Stimulated activated effector memory CD8-positive, alpha-beta T cell treated with anti-CD3 and anti-CD28 coated beads, Interleukin-12 subunit alpha, Interleukin-12 subunit beta, amount 100 ng/mL, for 72 hours (primary cell): Measurements from ENCODE around the gene CCDC88C.
A peak's percentile ranks its signal among the peaks of the same experiment; 100 is the strongest.

Source experiments
- ATAC-seq: fragments of 150-1000 bp; cut with Tn5 transposase; 2 replicates; pipeline ENCODE4 v1.10.0; 2021
- DNase-seq, 2 donors: peaks; one replicate each; pipeline ENCODE4 v3.0.0; 2021 to 2022; ENCODE audit warnings: low spot score in 2 of 2
- H3K27ac Mint-ChIP-seq: one replicate; pipeline ENCODE4 v1.8.0; 2022; ENCODE audit warnings: mild to moderate bottlenecking, mixed read lengths
- H3K36me3 Mint-ChIP-seq: one replicate; pipeline ENCODE4 v1.8.0; 2022; ENCODE audit warnings: mild to moderate bottlenecking, mixed read lengths
- H3K4me1 Mint-ChIP-seq: one replicate; pipeline ENCODE4 v1.8.0; 2022; ENCODE audit warnings: mixed read lengths
- H3K4me3 Mint-ChIP-seq: one replicate; pipeline ENCODE4 v1.8.0; 2022; ENCODE audit warnings: mild to moderate bottlenecking, mixed read lengths
- H3K9me3 Mint-ChIP-seq: one replicate; pipeline ENCODE4 v1.8.0; 2022; ENCODE audit warnings: mixed read lengths

The CCDC88C gene

GRCh38 chr14:91290986-91291385 is 126.6 kb downstream of the CCDC88C start:
- H3K9me3 Mint-ChIP-seq, result no peaks in the 10 kb centered on the region
- H3K27ac Mint-ChIP-seq, result peak overlapping the region; percentile 94
- no peak for ATAC-seq
- no peak overlapping the region for H3K4me3 Mint-ChIP-seq
- DNase-seq, result no peak
- H3K4me1 Mint-ChIP-seq, result peaks cover 26% of the 10 kb centered on the region
- peaks cover 100% of the 10 kb centered on the region for H3K36me3 Mint-ChIP-seq

GRCh38 chr14:91289464-91289863 is 128.2 kb downstream of the CCDC88C start:
- no peak for ATAC-seq
- Mint-ChIP-seq H3K36me3 (peaks cover 100% of the 10 kb centered on the region), H3K9me3 (no peaks in the 10 kb centered on the region), H3K27ac (peak overlapping the region; percentile 94), H3K4me3 (no peak overlapping the region), H3K4me1 (peaks cover 31% of the 10 kb centered on the region)
- DNase-seq, result no peak

DNA sequence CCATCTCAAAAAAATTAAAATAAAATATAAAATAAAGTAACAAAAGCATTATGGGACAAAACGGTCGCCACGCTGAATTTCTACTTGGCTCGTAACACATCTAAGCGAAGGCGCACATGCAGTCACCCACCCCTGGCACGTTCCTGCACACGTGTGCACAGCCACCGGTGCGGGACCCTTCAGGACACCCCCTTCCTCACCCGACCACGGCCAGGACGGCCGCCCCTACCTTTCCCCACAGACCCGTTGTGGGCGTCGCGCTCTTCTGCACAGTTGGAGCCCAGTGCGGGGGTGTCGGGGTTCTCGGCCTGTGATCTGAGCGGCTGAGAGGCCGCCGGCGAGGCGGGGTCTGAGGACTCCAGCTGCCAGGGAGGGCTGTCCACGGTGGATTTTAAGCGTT is 128.7 kb downstream of the CCDC88C start:
- Mint-ChIP-seq H3K4me1 (peaks cover 31% of the 10 kb centered on the region), H3K27ac (peak overlapping the region; percentile 94), H3K9me3 (no peaks in the 10 kb centered on the region), H3K36me3 (peaks cover 100% of the 10 kb centered on the region), H3K4me3 (no peak overlapping the region)
- ATAC-seq (no peak), DNase-seq (no peak)

DNA sequence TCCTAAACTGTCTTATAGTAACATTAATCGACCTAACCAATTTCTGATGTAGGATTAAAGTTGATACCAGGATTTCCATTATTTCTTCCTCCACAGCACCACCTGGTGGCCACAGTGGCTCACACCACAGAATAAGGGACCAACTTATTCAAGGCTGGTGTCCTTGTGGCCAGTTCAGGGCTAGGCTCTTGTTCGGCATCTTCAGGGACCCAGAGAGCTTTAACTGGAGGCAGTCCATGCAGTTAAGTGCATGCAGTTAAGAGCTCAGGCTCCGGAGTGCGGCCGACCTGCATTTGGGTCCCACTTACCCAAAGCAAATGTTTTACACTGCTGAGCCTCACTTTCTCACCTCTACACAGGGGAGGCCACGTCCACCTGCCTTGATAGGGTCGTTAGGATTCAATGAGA is 131.1 kb downstream of the CCDC88C start:
- peak; percentile 86 for ATAC-seq
- Mint-ChIP-seq H3K4me1 (peaks cover 13% of the 10 kb centered on the region), H3K36me3 (peaks cover 100% of the 10 kb centered on the region), H3K9me3 (no peaks in the 10 kb centered on the region), H3K4me3 (no peak overlapping the region), H3K27ac (peak overlapping the region; percentile 90)
- DNase-seq, result peak; percentile 81 to 89

GRCh38 chr14:91284791-91285548 is 132.7 kb downstream of the CCDC88C start:
- Mint-ChIP-seq H3K9me3 (no peaks in the 10 kb centered on the region), H3K4me1 (peaks cover 13% of the 10 kb centered on the region), H3K4me3 (no peak overlapping the region), H3K27ac (peak overlapping the region; percentile 90), H3K36me3 (peaks cover 100% of the 10 kb centered on the region)
- no peak for DNase-seq
- ATAC-seq, result no peak

- H3K4me1 Mint-ChIP-seq, result peaks cover 13% of the 10 kb centered on the region
- no peaks in the 10 kb centered on the region for H3K9me3 Mint-ChIP-seq
- H3K27ac Mint-ChIP-seq, result peak overlapping the region; percentile 90
- peaks cover 100% of the 10 kb centered on the region for H3K36me3 Mint-ChIP-seq
- DNase-seq (no peak), ATAC-seq (no peak)
- no peak overlapping the region for H3K4me3 Mint-ChIP-seq
Measured at GRCh38 chr14:91284146-91284790, 133.4 kb downstream of the CCDC88C start.

GRCh38 chr14:91283666-91284065 is 134.0 kb downstream of the CCDC88C start:
- no peak for DNase-seq
- H3K9me3 Mint-ChIP-seq, result no peaks in the 10 kb centered on the region
- peak overlapping the region; percentile 90 for H3K27ac Mint-ChIP-seq
- peaks cover 100% of the 10 kb centered on the region for H3K36me3 Mint-ChIP-seq
- no peak for ATAC-seq
- H3K4me1 Mint-ChIP-seq, result peaks cover 13% of the 10 kb centered on the region
- H3K4me3 Mint-ChIP-seq, result no peak overlapping the region

GRCh38 chr14:91282954-91283645 is 134.5 kb downstream of the CCDC88C start:
- Mint-ChIP-seq H3K4me1 (peaks cover 13% of the 10 kb centered on the region), H3K36me3 (peaks cover 100% of the 10 kb centered on the region), H3K9me3 (no peaks in the 10 kb centered on the region)

DNA sequence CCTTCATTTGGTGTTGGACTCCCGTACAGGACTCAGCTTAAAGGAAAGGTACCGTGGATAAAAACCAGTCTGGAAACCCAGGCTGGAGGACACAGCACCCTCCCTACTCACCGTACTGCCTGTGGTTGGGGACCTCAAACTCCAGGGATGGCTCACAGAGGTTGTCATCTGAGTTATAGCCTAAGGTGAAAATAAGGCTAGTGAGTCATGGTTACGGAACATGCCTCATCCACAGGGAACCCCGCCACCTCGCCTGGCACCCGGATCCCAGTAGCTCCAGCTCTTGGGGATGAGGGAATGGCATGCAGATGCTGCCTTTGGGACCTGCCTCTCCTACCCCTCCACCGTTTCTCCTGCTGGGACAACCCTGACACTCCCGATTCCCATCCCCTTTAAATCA is 136.3 kb downstream of the CCDC88C start:
- H3K4me1 Mint-ChIP-seq, result peaks cover 9% of the 10 kb centered on the region
- H3K27ac Mint-ChIP-seq, result peak overlapping the region; percentile 90
- no peak for ATAC-seq
- H3K36me3 Mint-ChIP-seq, result peaks cover 100% of the 10 kb centered on the region
- no peak overlapping the region for H3K4me3 Mint-ChIP-seq
- no peak for DNase-seq
- no peaks in the 10 kb centered on the region for H3K9me3 Mint-ChIP-seq

More at GRCh38 chr14:91282954-91283645, 134.5 kb downstream of the CCDC88C start:
- Mint-ChIP-seq H3K4me3 (no peak overlapping the region), H3K27ac (peak overlapping the region; percentile 90)
- DNase-seq, result no peak
- ATAC-seq, result no peak

DNA sequence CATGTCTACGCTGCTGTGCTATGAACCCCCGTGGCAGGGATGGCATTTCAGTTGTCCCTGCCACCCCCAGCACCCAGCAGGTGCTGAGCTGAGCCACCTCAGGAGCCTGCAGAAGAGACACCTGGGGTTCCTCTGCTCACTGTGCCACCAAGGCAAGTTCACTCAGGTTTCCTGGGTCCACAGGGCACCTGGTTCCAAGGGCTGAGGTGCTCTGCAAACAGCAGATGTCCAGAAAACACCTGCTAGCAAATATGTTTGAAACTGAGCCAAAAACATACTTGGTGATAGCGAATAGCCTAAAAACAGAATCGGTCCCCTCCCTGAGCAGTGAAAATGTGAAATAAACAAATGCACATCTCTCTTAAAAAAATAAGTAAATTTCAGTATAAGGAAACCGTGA is 137.5 kb downstream of the CCDC88C start:
- H3K36me3 Mint-ChIP-seq, result peaks cover 100% of the 10 kb centered on the region
- DNase-seq, result no peak

DNA sequence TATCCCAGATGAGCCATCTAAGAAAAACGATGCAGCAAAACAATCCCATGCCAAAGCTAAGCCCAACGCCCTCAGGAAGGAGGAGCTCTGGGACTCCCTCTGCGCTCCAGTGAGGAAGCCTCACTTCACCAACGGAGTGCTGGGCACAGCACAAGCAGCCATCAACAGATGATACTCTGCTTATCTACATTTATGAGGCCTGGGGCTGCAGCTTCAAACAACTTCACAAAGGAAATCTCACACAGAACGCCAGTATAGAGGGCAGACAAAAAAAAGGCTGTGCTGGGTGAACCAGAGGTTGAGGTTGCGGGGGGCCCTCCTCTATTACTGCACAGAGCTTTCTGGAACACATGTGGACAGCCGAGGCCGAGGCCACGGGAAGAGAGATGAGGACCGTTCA is 138.3 kb downstream of the CCDC88C start:
- Mint-ChIP-seq H3K4me1 (no peaks in the 10 kb centered on the region), H3K36me3 (peaks cover 100% of the 10 kb centered on the region), H3K9me3 (no peaks in the 10 kb centered on the region), H3K4me3 (no peak overlapping the region), H3K27ac (peak overlapping the region; percentile 85)
- ATAC-seq, result no peak
- no peak for DNase-seq

More for the DNA sequence above, 137.5 kb downstream of the CCDC88C start:
- ATAC-seq, result no peak
- H3K4me3 Mint-ChIP-seq, result no peak overlapping the region
- no peaks in the 10 kb centered on the region for H3K9me3 Mint-ChIP-seq
- H3K4me1 Mint-ChIP-seq, result no peaks in the 10 kb centered on the region
- H3K27ac Mint-ChIP-seq, result peak overlapping the region; percentile 85

GRCh38 chr14:91278383-91278715 is 139.3 kb downstream of the CCDC88C start:
- no peak for DNase-seq
- Mint-ChIP-seq H3K4me1 (no peaks in the 10 kb centered on the region), H3K4me3 (no peak overlapping the region), H3K36me3 (peaks cover 100% of the 10 kb centered on the region), H3K27ac (no peak overlapping the region), H3K9me3 (no peaks in the 10 kb centered on the region)
- no peak for ATAC-seq

- H3K4me1 Mint-ChIP-seq, result no peaks in the 10 kb centered on the region
- ATAC-seq, result no peak
Measured at GRCh38 chr14:91277546-91278382, 139.9 kb downstream of the CCDC88C start.

DNA sequence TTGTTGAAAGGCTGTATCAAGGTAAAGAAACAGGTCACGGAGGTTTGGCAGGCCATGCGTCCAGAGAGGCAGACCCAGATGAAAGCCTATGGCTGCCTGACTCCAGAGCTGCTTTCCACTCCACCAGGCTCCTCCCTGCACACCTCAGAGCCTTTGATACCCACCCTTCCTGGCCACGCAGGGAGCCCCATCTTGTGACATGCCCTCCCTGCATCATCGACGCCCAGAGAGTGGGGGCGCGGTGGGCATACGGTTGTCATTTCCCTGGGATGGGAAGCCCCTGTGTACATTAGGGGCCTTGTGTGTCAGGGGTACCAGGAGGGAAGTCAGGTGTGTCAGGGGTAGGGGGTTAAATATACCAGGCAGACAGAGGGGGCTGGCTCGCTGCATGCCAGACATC is 142.8 kb downstream of the CCDC88C start:
- H3K9me3 Mint-ChIP-seq, result no peaks in the 10 kb centered on the region
- no peak for ATAC-seq
- peaks cover 98% of the 10 kb centered on the region for H3K36me3 Mint-ChIP-seq
- H3K27ac Mint-ChIP-seq, result peak overlapping the region; percentile 86
- no peak for DNase-seq
- H3K4me3 Mint-ChIP-seq, result no peak overlapping the region
- H3K4me1 Mint-ChIP-seq, result peaks cover 2% of the 10 kb centered on the region

More at GRCh38 chr14:91277546-91278382, 139.9 kb downstream of the CCDC88C start:
- H3K27ac Mint-ChIP-seq, result peak overlapping the region; percentile 23
- DNase-seq, result no peak
- H3K9me3 Mint-ChIP-seq, result no peaks in the 10 kb centered on the region
- H3K4me3 Mint-ChIP-seq, result no peak overlapping the region
- peaks cover 100% of the 10 kb centered on the region for H3K36me3 Mint-ChIP-seq

GRCh38 chr14:91273885-91274273 is 143.7 kb downstream of the CCDC88C start:
- Mint-ChIP-seq H3K27ac (peak overlapping the region; percentile 86), H3K4me3 (no peak overlapping the region), H3K4me1 (peaks cover 11% of the 10 kb centered on the region), H3K36me3 (peaks cover 98% of the 10 kb centered on the region), H3K9me3 (no peaks in the 10 kb centered on the region)
- DNase-seq (no peak), ATAC-seq (no peak)
